Measurements from ENCODE around the gene CCL25.

Gene CCL25

GRCh38 chr19:8085598-8086408 is 33.2 kb downstream of the CCL25 start:
- no peak overlapping the region for H3K4me3 ChIP-seq (ENCODE audit: low read depth, low read length)
- no peak for DNase-seq (ENCODE audit: low read depth, low spot score)
- no peak for TF ChIP-seq CTCF (IDR thresholded peaks at IDR 0.05; ENCODE audit: low read depth, low read length)
- in situ Hi-C loops (cut with HindIII; ENCODE audit: low sequenced_read_pairs) = no loop called here

GRCh38 chr19:8086849-8087248 is 34.3 kb downstream of the CCL25 start:
- no peak for DNase-seq (ENCODE audit: low read depth, low spot score)
- no peak overlapping the region for H3K4me3 ChIP-seq (ENCODE audit: low read depth, low read length)
- in situ Hi-C loops (cut with HindIII; ENCODE audit: low sequenced_read_pairs) = no loop called here
- TF ChIP-seq CTCF (IDR thresholded peaks at IDR 0.05; ENCODE audit: low read depth, low read length) = no peak

GRCh38 chr19:8087876-8088275 is 35.3 kb downstream of the CCL25 start:
- no peak overlapping the region for H3K4me3 ChIP-seq (ENCODE audit: low read depth, low read length)
- no peak for DNase-seq (ENCODE audit: low read depth, low spot score)
- in situ Hi-C loops (cut with HindIII; ENCODE audit: low sequenced_read_pairs) = no loop called here
- TF ChIP-seq CTCF (IDR thresholded peaks at IDR 0.05; ENCODE audit: low read depth, low read length) = no peak

GRCh38 chr19:8088752-8089663 is 36.4 kb downstream of the CCL25 start:
- TF ChIP-seq CTCF (IDR thresholded peaks at IDR 0.05; ENCODE audit: low read depth, low read length) = no peak
- in situ Hi-C loops (cut with HindIII; ENCODE audit: low sequenced_read_pairs) = no loop called here
- no peak for DNase-seq (ENCODE audit: low read depth, low spot score)
- no peak overlapping the region for H3K4me3 ChIP-seq (ENCODE audit: low read depth, low read length)

GRCh38 chr19:8089664-8090601 is 37.4 kb downstream of the CCL25 start:
- H3K4me3 ChIP-seq (ENCODE audit: low read depth, low read length) = no peak overlapping the region
- DNase-seq (ENCODE audit: low read depth, low spot score) = no peak
- in situ Hi-C loops (cut with HindIII; ENCODE audit: low sequenced_read_pairs) = no loop called here
- TF ChIP-seq CTCF (IDR thresholded peaks at IDR 0.05; ENCODE audit: low read depth, low read length) = no peak

- no peak for TF ChIP-seq CTCF (IDR thresholded peaks at IDR 0.05; ENCODE audit: low read depth, low read length)
- in situ Hi-C loops (cut with HindIII; ENCODE audit: low sequenced_read_pairs) = no loop called here
- no peak for DNase-seq (ENCODE audit: low read depth, low spot score)
- no peak overlapping the region for H3K4me3 ChIP-seq (ENCODE audit: low read depth, low read length)
These were observed 38.4 kb downstream of the CCL25 start for GRCh38 chr19:8090950-8091349.

Measured in astrocyte of the spinal cord (primary cell).